GM10266 (cell line): ENCODE measurements around the gene MRPS9.

Experiments used
- DNase-seq: peaks from one replicate; pipeline ENCODE4 v3.0.0; 2012; ENCODE audit errors: extremely low spot score
- CTCF ChIP-seq: IDR thresholded peaks from 2 replicates; pipeline ENCODE4 v1.5.1; 2012; ENCODE audit warnings: mild to moderate bottlenecking, low read depth; ENCODE audit not compliant: control insufficient read depth, insufficient read depth; ENCODE audit errors: missing control alignments

MRPS9 gene

GRCh38 chr2:105130546-105130945, 92.7 kb downstream of the MRPS9 start:
- TF ChIP-seq CTCF = no peak
- no peak for DNase-seq

- DNase-seq = no peak
- TF ChIP-seq CTCF = no peak
Observed at GRCh38 chr2:105134081-105134480, 96.2 kb downstream of the MRPS9 start.

GRCh38 chr2:105135436-105135835, 97.6 kb downstream of the MRPS9 start:
- TF ChIP-seq CTCF = no peak
- no peak for DNase-seq

GRCh38 chr2:105136394-105136793, 98.5 kb downstream of the MRPS9 start:
- no peak for DNase-seq
- TF ChIP-seq CTCF = no peak

- no peak for TF ChIP-seq CTCF
Observed at GRCh38 chr2:105138643-105139042, 100.8 kb downstream of the MRPS9 start.

GRCh38 chr2:105139556-105140239, 101.8 kb downstream of the MRPS9 start:
- TF ChIP-seq CTCF = no peak
- no peak for DNase-seq

More at GRCh38 chr2:105138643-105139042, 100.8 kb downstream of the MRPS9 start:
- no peak for DNase-seq

GRCh38 chr2:105140240-105140568, 102.3 kb downstream of the MRPS9 start:
- TF ChIP-seq CTCF = no peak
- DNase-seq = no peak
